OCI-LY1 (cell line): Measurements from ENCODE around the gene NUP62.

ENCODE experiments used
- H2AFZ ChIP-seq: fragments of 200-600 bp; sonication (generic), shearing (Covaris generic); 2 replicates; pipeline ENCODE4 v1.6.0; 2014; ENCODE audit warnings: antibody characterized with exemption, mild to moderate bottlenecking, low read length
- H3F3A ChIP-seq: fragments of 200-600 bp; sonication (generic), shearing (Covaris generic); 2 replicates; pipeline ENCODE4 v1.6.0; 2014; ENCODE audit warnings: mild to moderate bottlenecking, antibody characterized with exemption, low read length, moderate library complexity; ENCODE audit not compliant: insufficient read depth
- H3K27ac ChIP-seq: fragments of 200-600 bp; sonication (generic); 2 replicates; pipeline ENCODE4 v1.5.1; 2014; ENCODE audit warnings: low read length, mixed run types, mild to moderate bottlenecking, low read depth; ENCODE audit not compliant: poor library complexity, severe bottlenecking
- H3K27me3 ChIP-seq: fragments of 200-600 bp; sonication (generic); 2 replicates; pipeline ENCODE4 v1.6.0; 2014; ENCODE audit warnings: antibody characterized with exemption, mild to moderate bottlenecking, low read length, moderate library complexity; ENCODE audit not compliant: insufficient read depth
- H3K36me3 ChIP-seq: fragments of 200-600 bp; sonication (generic); 2 replicates; pipeline ENCODE4 v1.6.1; 2014; ENCODE audit warnings: mild to moderate bottlenecking, antibody characterized with exemption, low read length, moderate library complexity, mixed read lengths; ENCODE audit not compliant: insufficient read depth
- H3K4me1 ChIP-seq: fragments of 200-600 bp; sonication (generic); 2 replicates; pipeline ENCODE4 v1.5.1; 2014; ENCODE audit warnings: mild to moderate bottlenecking, low read length, moderate library complexity; ENCODE audit not compliant: insufficient read depth, severe bottlenecking
- H3K4me2 ChIP-seq: fragments of 200-600 bp; sonication (generic), shearing (Covaris generic); 2 replicates; pipeline ENCODE4 v1.6.1; 2014; ENCODE audit warnings: low read length
- H3K4me3 ChIP-seq: fragments of 200-600 bp; sonication (generic); 2 replicates; pipeline ENCODE4 v1.5.1; 2014; ENCODE audit warnings: low read length, low read depth, mild to moderate bottlenecking, mixed read lengths; ENCODE audit not compliant: poor library complexity, severe bottlenecking
- H3K79me2 ChIP-seq: fragments of 200-600 bp; shearing (Covaris generic); 2 replicates; pipeline ENCODE4 v1.6.1; 2016; ENCODE audit warnings: mixed run types, low read length, mixed read lengths; ENCODE audit not compliant: insufficient read depth
- H3K9ac ChIP-seq: fragments of 200-600 bp; sonication (generic), shearing (Covaris generic); 2 replicates; pipeline ENCODE4 v1.6.1; 2014; ENCODE audit warnings: mild to moderate bottlenecking, low read length, mixed read lengths
- H3K9me2 ChIP-seq: fragments of 200-600 bp; sonication (generic), shearing (Covaris generic); 2 replicates; pipeline ENCODE4 v1.6.1; 2014; ENCODE audit warnings: low read depth, mild to moderate bottlenecking, low read length, mixed read lengths
- H3K9me3 ChIP-seq: fragments of 200-600 bp; shearing (Covaris generic); 2 replicates; pipeline ENCODE4 v1.6.1; 2014; ENCODE audit warnings: low read length, mixed read lengths
- H4K20me1 ChIP-seq: fragments of 200-600 bp; sonication (generic), shearing (Covaris generic); 2 replicates; pipeline ENCODE4 v1.6.0; 2016; ENCODE audit warnings: mild to moderate bottlenecking, low read length; ENCODE audit not compliant: insufficient read depth
- CTCF ChIP-seq: fragments of 200-600 bp; sonication (generic), shearing (Covaris generic); IDR thresholded peaks from 2 replicates; pipeline ENCODE4 v1.5.1; 2017; ENCODE audit warnings: mild to moderate bottlenecking, antibody characterized with exemption, low read length, moderate library complexity, mixed read lengths
- EZH2 ChIP-seq: fragments of 200-600 bp; sonication (generic), shearing (Covaris generic); IDR thresholded peaks from 2 replicates; pipeline ENCODE4 v1.8.0; 2017; ENCODE audit warnings: borderline replicate concordance, mixed run types, mild to moderate bottlenecking, antibody characterized with exemption, low read length, moderate library complexity, mixed read lengths

Gene NUP62

GRCh38 chr19:49929121-49929610, at the start of gene NUP62, which contains the start of gene ATF5:
Gene NUP62 (minus strand): TSS chr19:49929504. CDS start chr19:49909807, 19,697 bp downstream.
Gene ATF5 (plus strand): TSS chr19:49929205. CDS start chr19:49930851, 1,646 bp downstream.
- peak within 1 kb of the TSS; percentile 98 for H3K9ac ChIP-seq
- peak within 1 kb of the TSS; percentile 71 for H3K4me2 ChIP-seq
- no peak within 1 kb of the TSS for H2AFZ ChIP-seq
- TF ChIP-seq EZH2 (no peak), CTCF (no peak)
- no peaks in the 10 kb centered on the region for H4K20me1 ChIP-seq
- no peaks in the 10 kb centered on the region for H3K9me3 ChIP-seq
- H3K27ac ChIP-seq, result peak within 1 kb of the TSS; percentile 99
- H3K4me1 ChIP-seq, result peaks cover 64% of the 10 kb centered on the region
- H3K36me3 ChIP-seq, result peaks cover 72% of the 10 kb centered on the region
- no peaks in the 10 kb centered on the region for H3K9me2 ChIP-seq
- no peaks in the 10 kb centered on the region for H3F3A ChIP-seq
- H3K4me3 ChIP-seq, result peak within 1 kb of the TSS; percentile 89
- H3K27me3 ChIP-seq, result no peaks in the 10 kb centered on the region
- peaks cover 24% of the 10 kb centered on the region for H3K79me2 ChIP-seq

GRCh38 chr19:49978324-49978723, 49.0 kb upstream of the NUP62 start:
- H2AFZ ChIP-seq, result no peak overlapping the region
- no peak overlapping the region for H3K4me3 ChIP-seq
- no peaks in the 10 kb centered on the region for H3K9me3 ChIP-seq
- H3K9ac ChIP-seq, result no peak overlapping the region
- no peaks in the 10 kb centered on the region for H3K36me3 ChIP-seq
- TF ChIP-seq CTCF (no peak), EZH2 (no peak)
- H4K20me1 ChIP-seq, result no peaks in the 10 kb centered on the region
- no peak overlapping the region for H3K4me2 ChIP-seq
- no peaks in the 10 kb centered on the region for H3K9me2 ChIP-seq
- no peaks in the 10 kb centered on the region for H3K27me3 ChIP-seq
- no peak overlapping the region for H3K27ac ChIP-seq
- H3F3A ChIP-seq, result no peaks in the 10 kb centered on the region
- no peaks in the 10 kb centered on the region for H3K4me1 ChIP-seq
- no peaks in the 10 kb centered on the region for H3K79me2 ChIP-seq

GRCh38 chr19:49977881-49978280, 48.6 kb upstream of the NUP62 start:
- no peaks in the 10 kb centered on the region for H3K36me3 ChIP-seq
- H3F3A ChIP-seq, result no peaks in the 10 kb centered on the region
- H4K20me1 ChIP-seq, result no peaks in the 10 kb centered on the region
- no peak overlapping the region for H2AFZ ChIP-seq
- no peak overlapping the region for H3K9ac ChIP-seq
- no peaks in the 10 kb centered on the region for H3K27me3 ChIP-seq
- no peaks in the 10 kb centered on the region for H3K79me2 ChIP-seq
- H3K4me2 ChIP-seq, result no peak overlapping the region
- no peaks in the 10 kb centered on the region for H3K9me2 ChIP-seq
- no peak overlapping the region for H3K27ac ChIP-seq
- TF ChIP-seq EZH2 (no peak), CTCF (no peak)
- no peak overlapping the region for H3K4me3 ChIP-seq
- no peaks in the 10 kb centered on the region for H3K4me1 ChIP-seq
- no peaks in the 10 kb centered on the region for H3K9me3 ChIP-seq
